GM18873 (cell line): ENCODE results near the gene ZNF213.

ENCODE experiments used
- ATAC-seq: cut with Tn5 transposase; IDR thresholded peaks from one replicate; pipeline ENCODE4 v1.9.1; 2021; ENCODE audit warnings: mild to moderate bottlenecking, moderate library complexity, moderate number of reproducible peaks; ENCODE audit not compliant: unreplicated experiment, low FRiP score

Gene ZNF213

GRCh38 chr16:3188675-3188924 is 53.8 kb downstream of the ZNF213 start:
- ATAC-seq: no peak

GRCh38 chr16:3188925-3189825 is 54.3 kb downstream of the ZNF213 start:
- ATAC-seq: no peak

GRCh38 chr16:3189869-3190268 is 55.0 kb downstream of the ZNF213 start:
- no peak for ATAC-seq

GRCh38 chr16:3190949-3191353 is 56.1 kb downstream of the ZNF213 start:
- ATAC-seq: no peak
